HEK293 (cell line): ENCODE data around the gene GOLIM4.

Experiments
- MZF1 ChIP-seq: fragments of 450-650 bp; formaldehyde crosslinking; IDR thresholded peaks from 2 replicates; pipeline ENCODE4 v1.5.1; 2017; ENCODE audit warnings: missing biosample characterization, missing genetic modification characterization, borderline replicate concordance
- YY2 ChIP-seq: fragments of 450-650 bp; formaldehyde crosslinking; IDR thresholded peaks from 2 replicates; pipeline ENCODE4 v1.5.1; 2016; ENCODE audit warnings: missing biosample characterization, missing genetic modification characterization
- ZNF16 ChIP-seq: fragments of 450-650 bp; formaldehyde crosslinking; IDR thresholded peaks from 2 replicates; pipeline ENCODE4 v1.5.1; 2016; ENCODE audit warnings: low read depth, missing biosample characterization, missing genetic modification characterization
- ZNF302 ChIP-seq: fragments of 450-650 bp; formaldehyde crosslinking; IDR thresholded peaks from 2 replicates; pipeline ENCODE4 v1.5.1; 2016; ENCODE audit warnings: missing biosample characterization, missing genetic modification characterization, low read depth
- ZNF561 ChIP-seq: fragments of 450-650 bp; IDR thresholded peaks from 2 replicates; pipeline ENCODE4 v1.5.1; 2018; ENCODE audit warnings: missing biosample characterization, missing genetic modification characterization, borderline replicate concordance
- ZNF677 ChIP-seq: fragments of 450-650 bp; IDR thresholded peaks from 2 replicates; pipeline ENCODE4 v1.5.0; 2018; ENCODE audit warnings: missing biosample characterization, mild to moderate bottlenecking, missing genetic modification characterization, moderate library complexity
- TF ChIP-seq, protein P1 (sequence below): fragments of 450-650 bp; formaldehyde crosslinking; IDR thresholded peaks from 2 replicates; pipeline ENCODE4 v1.5.1; 2016; ENCODE audit warnings: missing biosample characterization, missing genetic modification characterization
- TF ChIP-seq, protein P2 (sequence below): fragments of 450-650 bp; formaldehyde crosslinking; IDR thresholded peaks from 2 replicates; pipeline ENCODE4 v1.5.1; 2016; ENCODE audit warnings: missing biosample characterization, missing genetic modification characterization

DNA sequence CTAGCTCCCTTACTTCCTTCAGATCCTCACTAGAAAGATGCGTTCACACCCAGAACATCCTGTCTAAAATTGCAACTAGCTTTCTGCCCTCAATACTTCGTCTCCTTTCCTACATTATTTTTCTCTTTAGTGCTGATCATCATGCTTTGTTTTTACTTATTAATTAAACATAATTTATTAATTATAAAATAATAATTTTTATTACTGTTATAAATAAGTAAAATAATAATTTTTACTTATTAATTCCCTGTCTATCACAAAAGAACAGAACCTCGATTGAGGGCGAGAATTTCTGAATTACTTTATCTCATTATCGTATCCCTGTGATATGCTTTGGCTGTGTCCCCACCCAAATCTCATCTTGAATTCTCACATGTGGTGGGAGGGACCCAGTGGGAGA is 41.3 kb downstream of the GOLIM4 start:
- TF ChIP-seq, protein P1, sequence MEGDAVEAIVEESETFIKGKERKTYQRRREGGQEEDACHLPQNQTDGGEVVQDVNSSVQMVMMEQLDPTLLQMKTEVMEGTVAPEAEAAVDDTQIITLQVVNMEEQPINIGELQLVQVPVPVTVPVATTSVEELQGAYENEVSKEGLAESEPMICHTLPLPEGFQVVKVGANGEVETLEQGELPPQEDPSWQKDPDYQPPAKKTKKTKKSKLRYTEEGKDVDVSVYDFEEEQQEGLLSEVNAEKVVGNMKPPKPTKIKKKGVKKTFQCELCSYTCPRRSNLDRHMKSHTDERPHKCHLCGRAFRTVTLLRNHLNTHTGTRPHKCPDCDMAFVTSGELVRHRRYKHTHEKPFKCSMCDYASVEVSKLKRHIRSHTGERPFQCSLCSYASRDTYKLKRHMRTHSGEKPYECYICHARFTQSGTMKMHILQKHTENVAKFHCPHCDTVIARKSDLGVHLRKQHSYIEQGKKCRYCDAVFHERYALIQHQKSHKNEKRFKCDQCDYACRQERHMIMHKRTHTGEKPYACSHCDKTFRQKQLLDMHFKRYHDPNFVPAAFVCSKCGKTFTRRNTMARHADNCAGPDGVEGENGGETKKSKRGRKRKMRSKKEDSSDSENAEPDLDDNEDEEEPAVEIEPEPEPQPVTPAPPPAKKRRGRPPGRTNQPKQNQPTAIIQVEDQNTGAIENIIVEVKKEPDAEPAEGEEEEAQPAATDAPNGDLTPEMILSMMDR (tag by site-specific recombination), result no peak
- TF ChIP-seq ZNF677 (tag by site-specific recombination) (no peak), ZNF16 (tag by site-specific recombination) (no peak), MZF1 (no peak), ZNF561 (tag by site-specific recombination) (no peak), YY2 (no peak), ZNF302 (no peak)
- TF ChIP-seq, protein P2, sequence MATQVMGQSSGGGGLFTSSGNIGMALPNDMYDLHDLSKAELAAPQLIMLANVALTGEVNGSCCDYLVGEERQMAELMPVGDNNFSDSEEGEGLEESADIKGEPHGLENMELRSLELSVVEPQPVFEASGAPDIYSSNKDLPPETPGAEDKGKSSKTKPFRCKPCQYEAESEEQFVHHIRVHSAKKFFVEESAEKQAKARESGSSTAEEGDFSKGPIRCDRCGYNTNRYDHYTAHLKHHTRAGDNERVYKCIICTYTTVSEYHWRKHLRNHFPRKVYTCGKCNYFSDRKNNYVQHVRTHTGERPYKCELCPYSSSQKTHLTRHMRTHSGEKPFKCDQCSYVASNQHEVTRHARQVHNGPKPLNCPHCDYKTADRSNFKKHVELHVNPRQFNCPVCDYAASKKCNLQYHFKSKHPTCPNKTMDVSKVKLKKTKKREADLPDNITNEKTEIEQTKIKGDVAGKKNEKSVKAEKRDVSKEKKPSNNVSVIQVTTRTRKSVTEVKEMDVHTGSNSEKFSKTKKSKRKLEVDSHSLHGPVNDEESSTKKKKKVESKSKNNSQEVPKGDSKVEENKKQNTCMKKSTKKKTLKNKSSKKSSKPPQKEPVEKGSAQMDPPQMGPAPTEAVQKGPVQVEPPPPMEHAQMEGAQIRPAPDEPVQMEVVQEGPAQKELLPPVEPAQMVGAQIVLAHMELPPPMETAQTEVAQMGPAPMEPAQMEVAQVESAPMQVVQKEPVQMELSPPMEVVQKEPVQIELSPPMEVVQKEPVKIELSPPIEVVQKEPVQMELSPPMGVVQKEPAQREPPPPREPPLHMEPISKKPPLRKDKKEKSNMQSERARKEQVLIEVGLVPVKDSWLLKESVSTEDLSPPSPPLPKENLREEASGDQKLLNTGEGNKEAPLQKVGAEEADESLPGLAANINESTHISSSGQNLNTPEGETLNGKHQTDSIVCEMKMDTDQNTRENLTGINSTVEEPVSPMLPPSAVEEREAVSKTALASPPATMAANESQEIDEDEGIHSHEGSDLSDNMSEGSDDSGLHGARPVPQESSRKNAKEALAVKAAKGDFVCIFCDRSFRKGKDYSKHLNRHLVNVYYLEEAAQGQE (tag by site-specific recombination), result no peak
